Right lobe of liver (tissue), 6 donors: ENCODE measurements around the gene CALML6. TPM values are rescaled to one million over a fixed set of nuclear protein-coding genes. Genes with fewer than 3 reads are reported as not detected.

ENCODE experiments used
- ATAC-seq, 4 donors: fragments of 200-7000 bp; cut with Tn5 transposase; one replicate each; pipeline ENCODE4 v1.9.1; 2020; ENCODE audit warnings: mild to moderate bottlenecking in 4 of 4, moderate library complexity in 4 of 4
- DNase-seq, 3 donors: peaks; one replicate each; pipeline ENCODE4 v3.0.0-alpha.2; 2020
- H3K27ac ChIP-seq, 3 donors: fragments of 200-600 bp; one replicate each; pipeline ENCODE4 v1.8.0; 2022
- H3K27me3 ChIP-seq, 2 donors: fragments of 200-600 bp; one replicate each; pipeline ENCODE4 v1.8.0; 2022
- H3K36me3 ChIP-seq, 4 donors: fragments of 200-600 bp; sonication (generic) in 1 of 4; one replicate each; pipeline versions ENCODE4 v1.5.1 to v1.8.0; 2017 to 2022; ENCODE audit warnings: control low read depth in 1 of 4
- H3K4me1 ChIP-seq, 4 donors: fragments of 200-600 bp; sonication (generic) in 1 of 4; one replicate each; pipeline versions ENCODE4 v1.5.1 to v1.8.0; 2017 to 2022; ENCODE audit warnings: control low read depth in 1 of 4
- H3K4me3 ChIP-seq, 3 donors: fragments of 200-600 bp; one replicate each; pipeline ENCODE4 v1.8.0; 2022
- H3K9me3 ChIP-seq, 4 donors: fragments of 200-600 bp; sonication (generic) in 1 of 4; one replicate each; pipeline versions ENCODE4 v1.5.1 to v1.8.0; 2017 to 2022; ENCODE audit warnings: control low read depth in 1 of 4
- CTCF ChIP-seq, 4 donors: fragments of 200-600 bp in 3 of 4; fragments of 450-650 bp in 1 of 4; IDR thresholded peaks; one replicate each; pipeline versions ENCODE4 v1.5.1 to v1.8.0; 2016 to 2022; ENCODE audit warnings: antibody characterized with exemption in 4 of 4, mild to moderate bottlenecking in 2 of 4
- POLR2A ChIP-seq: fragments of 450-650 bp; IDR thresholded peaks from one replicate; pipeline ENCODE4 v1.6.1; 2017; ENCODE audit warnings: antibody characterized with exemption, mild to moderate bottlenecking
- WGBS: methylation state at CpG from one replicate; pipeline ENCODE4 v1.1.6; 2018; ENCODE audit warnings: low coverage, low lambda C conversion rate; ENCODE audit not compliant: insufficient coverage; ENCODE audit errors: missing lambda C conversion rate; 5-methylcytosine and 5-hydroxymethylcytosine counted together
- intact Hi-C, 2 donors: fragments of 100-400 bp; cut with DNase I; formaldehyde crosslinking; loops; one replicate each; pipeline versions ENCODE4 v1.11.2 to v1.14.1; 2022
- total RNA-seq, 6 experiments: library from RNA; depleted of rRNA in 2 of 6; stranded (reverse); fragments of >200 nt in 2 of 6; fragmentation: NEBNext Ultra II Directional in 3 of 6; extraction: Animal tissue kit (Norgen Biotek cat#: 25700) in 3 of 6; gene quantifications; one replicate each; pipeline versions ENCODE4 v1.1.0 to v1.2.4, GENCODE V29; 2016 to 2023
- donor health status: DM: no; HTN: yes; CAD: no.
- donor health status: DM: no; HTN: no; CAD: no.
- donor health status: DM: no; HTN: no; CAD: no.
- donor health status: DM: no; HTN: yes; CAD: no.
- donor health status: DM: no; HTN: yes; CAD: no.

CALML6 gene
- total RNA-seq, 6 experiments from 2014 or later = 0.44 to 1.4 (median 0.58) TPM; not detected in 2

- Histone ChIP-seq H3K27me3 (no peaks in the 10 kb centered on the region), H3K4me3 (no peak overlapping the region), H3K4me1 (peaks cover 0 to 25% (median 0%) of the 10 kb centered on the region in 4 donors), H3K36me3 (no peaks in the 10 kb centered on the region), H3K9me3 (no peaks in the 10 kb centered on the region), H3K27ac (no peak overlapping the region)
- TF ChIP-seq POLR2A = no peak
- no peak for TF ChIP-seq CTCF (IDR thresholded peaks at IDR 0.05)
- ATAC-seq (no peak), DNase-seq (no peak)
- 13% methylated on average over 3 of the region's 10 CpGs for WGBS
- intact Hi-C loops = no loop called here
Observed at GRCh38 chr1:1895060-1895418, 20.0 kb upstream of the CALML6 start.

- TF ChIP-seq CTCF (IDR thresholded peaks at IDR 0.05) = no peak
- TF ChIP-seq POLR2A = no peak
- Histone ChIP-seq H3K4me3 (no peak overlapping the region), H3K4me1 (peaks cover 0 to 25% (median 0%) of the 10 kb centered on the region in 4 donors), H3K36me3 (no peaks in the 10 kb centered on the region), H3K27me3 (no peaks in the 10 kb centered on the region), H3K27ac (no peak overlapping the region), H3K9me3 (no peaks in the 10 kb centered on the region)
- no peak for ATAC-seq
- no peak for DNase-seq
- intact Hi-C loops = no loop called here
- WGBS = no CpG with 5 or more reads among the region's 14 CpGs
Observed at GRCh38 chr1:1895456-1896336, 19.4 kb upstream of the CALML6 start.

DNA sequence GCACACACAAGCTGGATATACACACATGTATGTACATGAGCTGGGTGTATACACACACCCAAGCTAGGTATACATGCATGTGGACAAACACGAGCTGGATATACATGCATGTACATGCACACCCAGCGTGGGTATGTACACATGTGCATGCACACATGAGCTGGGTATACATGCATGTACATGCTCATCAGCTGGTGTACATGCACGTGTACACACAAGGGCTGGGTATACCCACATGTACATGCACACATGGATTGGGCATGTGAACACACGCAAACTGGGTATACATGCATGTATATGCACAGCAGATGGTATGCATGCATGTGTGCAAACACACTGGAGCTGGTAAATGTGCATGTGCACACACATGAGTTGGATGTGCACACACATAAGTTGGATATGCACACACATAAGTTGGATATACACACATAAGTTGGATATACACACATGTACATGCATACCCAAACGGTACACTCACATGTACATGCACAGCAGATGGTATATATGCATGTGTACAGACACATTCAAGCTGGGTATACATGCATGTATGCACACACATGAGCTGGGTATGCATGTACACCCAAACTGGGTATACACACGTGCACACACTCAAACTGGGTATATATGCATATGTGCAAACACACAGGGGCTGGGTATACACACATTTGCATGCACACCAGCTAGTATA lies 16.7 kb upstream of the CALML6 start:
- ATAC-seq (no peak), DNase-seq (no peak)
- H3K4me1 ChIP-seq = peaks cover 0 to 15% (median 0%) of the 10 kb centered on the region in 4 donors
- no peaks in the 10 kb centered on the region for H3K27me3 ChIP-seq
- H3K9me3 ChIP-seq = no peaks in the 10 kb centered on the region
- intact Hi-C loops = no loop called here
- TF ChIP-seq CTCF (IDR thresholded peaks at IDR 0.05) = no peak
- no peak for TF ChIP-seq POLR2A
- no peak overlapping the region for H3K27ac ChIP-seq
- H3K36me3 ChIP-seq = no peaks in the 10 kb centered on the region
- WGBS = 81% methylated on average over 4 of the region's 6 CpGs
- no peak overlapping the region for H3K4me3 ChIP-seq

DNA sequence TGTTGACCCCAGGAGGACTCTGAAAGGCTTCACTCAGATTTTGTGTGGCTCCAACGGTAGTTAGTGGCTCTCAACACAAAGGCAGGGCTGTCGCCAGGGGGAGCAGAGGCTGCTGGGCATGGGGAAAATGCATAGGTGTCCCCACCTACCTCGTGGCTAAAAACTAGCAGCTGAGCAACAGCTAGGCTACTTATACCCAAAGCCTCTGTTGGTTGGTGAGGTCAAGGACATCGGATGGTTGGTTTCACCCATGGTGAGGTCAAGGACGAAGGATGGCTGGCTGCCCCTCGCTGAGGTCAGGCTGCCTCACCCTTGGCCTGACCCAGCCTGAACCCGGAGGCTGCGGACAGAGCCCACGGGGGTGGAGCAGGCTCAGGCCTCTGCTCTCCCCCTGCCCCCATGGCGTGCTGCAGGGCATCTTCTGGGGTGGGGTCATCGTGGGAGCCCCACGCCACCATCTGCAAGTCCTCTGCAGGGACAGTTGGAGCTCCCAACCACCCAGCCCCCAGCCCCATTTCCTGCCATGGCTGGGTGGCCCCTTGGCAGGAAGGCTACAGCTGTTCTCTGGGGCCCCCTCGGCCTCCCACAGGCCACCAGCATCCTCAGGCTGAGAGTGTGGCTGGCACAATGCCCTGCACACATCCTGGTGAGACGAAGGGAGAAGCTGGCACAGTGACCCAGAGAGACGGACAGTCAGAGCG lies 15.6 kb upstream of the CALML6 start:
- peaks cover 0 to 10% (median 0%) of the 10 kb centered on the region in 4 donors for H3K4me1 ChIP-seq
- intact Hi-C loops = no loop called here
- H3K27me3 ChIP-seq = no peaks in the 10 kb centered on the region
- 17% methylated on average over 2 of the region's 16 CpGs for WGBS
- H3K9me3 ChIP-seq = no peaks in the 10 kb centered on the region
- H3K27ac ChIP-seq = no peak overlapping the region
- no peaks in the 10 kb centered on the region for H3K36me3 ChIP-seq
- TF ChIP-seq CTCF (IDR thresholded peaks at IDR 0.05) = peak; percentile 10 to 23 (median 13)
- TF ChIP-seq POLR2A = no peak
- ATAC-seq (peak in 3 of 4 donors; percentile 8 to 31 (median 19)), DNase-seq (no peak)
- H3K4me3 ChIP-seq = no peak overlapping the region
